Kidney epithelial cell (primary cell): ENCODE measurements around the gene GRID2. TPM values are rescaled to one million over a fixed set of nuclear protein-coding genes. Genes with fewer than 3 reads are reported as not detected.

Experiments used
- DNase-seq: peaks from one replicate; pipeline ENCODE4 v3.0.0-alpha.2; 2010; ENCODE audit warnings: low read depth
- H3K27me3 ChIP-seq: 2 replicates; pipeline ENCODE4 v1.6.0; 2011; ENCODE audit warnings: low read length; ENCODE audit not compliant: control insufficient read depth, insufficient read depth
- H3K36me3 ChIP-seq: 2 replicates; pipeline ENCODE4 v1.5.1; 2011; ENCODE audit warnings: low read length; ENCODE audit not compliant: control insufficient read depth, insufficient read depth
- H3K4me3 ChIP-seq: 2 replicates; pipeline ENCODE4 v1.5.1; 2011; ENCODE audit warnings: low read depth, mild to moderate bottlenecking, control low read depth, low read length
- total RNA-seq: library from RNA; depleted of rRNA; stranded (reverse); fragments of >200 nt; gene quantifications from 2 replicates; pipeline ENCODE4 v1.2.3, GENCODE V29; 2015
- TF ChIP-seq, protein P1 (sequence below): IDR thresholded peaks from 2 replicates; pipeline ENCODE4 v1.5.1; 2011; ENCODE audit warnings: mild to moderate bottlenecking, moderate library complexity, low read length, control low read depth, inconsistent platforms; ENCODE audit not compliant: insufficient read depth, poor library complexity, severe bottlenecking

The GRID2 gene
- total RNA-seq, 1 donor from 2014 or later = not detected

- Histone ChIP-seq H3K4me3 (no peak overlapping the region), H3K27me3 (peaks cover under 1% of the 10 kb centered on the region), H3K36me3 (no peaks in the 10 kb centered on the region)
- no peak for DNase-seq
- TF ChIP-seq, protein P1, sequence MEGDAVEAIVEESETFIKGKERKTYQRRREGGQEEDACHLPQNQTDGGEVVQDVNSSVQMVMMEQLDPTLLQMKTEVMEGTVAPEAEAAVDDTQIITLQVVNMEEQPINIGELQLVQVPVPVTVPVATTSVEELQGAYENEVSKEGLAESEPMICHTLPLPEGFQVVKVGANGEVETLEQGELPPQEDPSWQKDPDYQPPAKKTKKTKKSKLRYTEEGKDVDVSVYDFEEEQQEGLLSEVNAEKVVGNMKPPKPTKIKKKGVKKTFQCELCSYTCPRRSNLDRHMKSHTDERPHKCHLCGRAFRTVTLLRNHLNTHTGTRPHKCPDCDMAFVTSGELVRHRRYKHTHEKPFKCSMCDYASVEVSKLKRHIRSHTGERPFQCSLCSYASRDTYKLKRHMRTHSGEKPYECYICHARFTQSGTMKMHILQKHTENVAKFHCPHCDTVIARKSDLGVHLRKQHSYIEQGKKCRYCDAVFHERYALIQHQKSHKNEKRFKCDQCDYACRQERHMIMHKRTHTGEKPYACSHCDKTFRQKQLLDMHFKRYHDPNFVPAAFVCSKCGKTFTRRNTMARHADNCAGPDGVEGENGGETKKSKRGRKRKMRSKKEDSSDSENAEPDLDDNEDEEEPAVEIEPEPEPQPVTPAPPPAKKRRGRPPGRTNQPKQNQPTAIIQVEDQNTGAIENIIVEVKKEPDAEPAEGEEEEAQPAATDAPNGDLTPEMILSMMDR = no peak
These were observed 1498.3 kb downstream of the GRID2 start for GRCh38 chr4:93802045-93802444.

DNA sequence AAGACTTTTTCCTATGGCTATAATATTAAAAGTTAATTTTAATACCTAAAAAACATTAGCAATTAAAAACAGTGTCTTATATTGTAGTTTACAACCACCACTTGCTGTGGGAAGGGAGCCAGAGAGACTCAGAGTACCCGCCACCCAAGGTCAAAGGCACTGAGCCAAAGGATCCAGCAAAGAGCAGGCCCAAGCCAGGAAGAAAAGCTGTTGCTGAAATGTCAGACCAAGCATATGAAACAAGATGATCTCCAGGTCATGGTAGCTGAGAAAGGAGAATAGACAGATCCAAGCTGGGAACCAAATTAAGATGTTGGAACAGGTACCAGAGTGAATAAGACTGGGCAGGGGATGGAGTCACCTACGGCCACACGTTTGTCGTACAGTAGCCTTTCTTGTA, 1506.0 kb downstream of the GRID2 start:
- TF ChIP-seq, protein P1 = no peak
- DNase-seq = no peak
- no peak overlapping the region for H3K4me3 ChIP-seq
- H3K36me3 ChIP-seq = no peaks in the 10 kb centered on the region
- peaks cover 3% of the 10 kb centered on the region for H3K27me3 ChIP-seq

- no peak for DNase-seq
- Histone ChIP-seq H3K4me3 (no peak overlapping the region), H3K36me3 (no peaks in the 10 kb centered on the region), H3K27me3 (peaks cover 3% of the 10 kb centered on the region)
- TF ChIP-seq, protein P1 = no peak
These were observed 1506.7 kb downstream of the GRID2 start for GRCh38 chr4:93810340-93810992.

GRCh38 chr4:93813092-93813491, 1509.3 kb downstream of the GRID2 start:
- Histone ChIP-seq H3K36me3 (no peaks in the 10 kb centered on the region), H3K27me3 (peaks cover 2% of the 10 kb centered on the region), H3K4me3 (no peak overlapping the region)
- TF ChIP-seq, protein P1 = no peak
- no peak for DNase-seq

DNA sequence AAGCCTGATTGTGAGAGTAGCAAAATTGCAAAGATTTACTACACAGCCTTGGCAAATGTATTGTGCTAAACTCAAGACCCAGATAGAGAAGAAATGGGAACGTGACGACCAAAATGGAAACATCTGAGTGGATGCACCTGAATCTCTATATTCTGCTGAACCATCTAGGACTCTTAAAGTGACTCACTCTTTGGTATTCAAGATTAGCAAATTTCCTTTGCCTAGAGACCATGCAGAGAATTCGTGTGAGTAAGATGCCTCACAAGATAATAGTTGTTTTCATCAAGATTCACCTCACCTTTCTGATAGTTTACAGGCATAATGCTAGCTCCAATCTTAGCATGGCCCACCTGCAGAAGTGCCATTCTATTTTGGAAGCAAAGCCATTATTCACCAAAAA, 1510.4 kb downstream of the GRID2 start:
- no peak overlapping the region for H3K4me3 ChIP-seq
- no peak for DNase-seq
- peaks cover 2% of the 10 kb centered on the region for H3K27me3 ChIP-seq
- TF ChIP-seq, protein P1 = no peak
- H3K36me3 ChIP-seq = no peaks in the 10 kb centered on the region

DNA sequence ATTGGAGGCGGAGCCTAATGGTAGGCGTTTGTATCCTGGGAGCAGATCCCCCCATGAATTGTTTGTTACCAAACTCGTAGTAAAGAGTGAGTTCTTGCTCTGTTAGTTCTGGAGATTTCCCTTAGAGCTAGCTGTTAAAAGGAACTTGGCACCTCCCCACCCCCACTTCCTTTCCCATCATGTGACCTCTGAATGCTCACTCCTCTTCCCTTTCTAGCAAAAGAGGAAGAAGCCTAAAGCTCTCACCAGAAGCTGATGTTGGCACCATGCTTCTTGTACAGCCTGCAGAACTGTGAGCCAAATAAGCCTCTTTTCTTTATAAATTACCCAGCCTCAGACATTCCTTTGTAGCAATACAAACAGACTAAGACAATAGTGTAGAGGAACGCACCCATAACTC, 1511.0 kb downstream of the GRID2 start:
- TF ChIP-seq, protein P1 = no peak
- no peak for DNase-seq
- no peak overlapping the region for H3K4me3 ChIP-seq

More for the DNA sequence above, 1511.0 kb downstream of the GRID2 start:
- H3K36me3 ChIP-seq = no peaks in the 10 kb centered on the region
- peaks cover 2% of the 10 kb centered on the region for H3K27me3 ChIP-seq
